Measurements from ENCODE around the gene UBASH3A. TPM values are rescaled to one million over a fixed set of nuclear protein-coding genes. Genes with fewer than 3 reads are reported as not detected.
"Not testable (repeated sequence)": the region's sequence is repeated elsewhere in the genome, so short reads cannot be mapped to it uniquely, and the experiment has no call there.

Gene UBASH3A
- total RNA-seq, 2 donors from 2014 or later, result 0.12 TPM; not detected in 1

DNA sequence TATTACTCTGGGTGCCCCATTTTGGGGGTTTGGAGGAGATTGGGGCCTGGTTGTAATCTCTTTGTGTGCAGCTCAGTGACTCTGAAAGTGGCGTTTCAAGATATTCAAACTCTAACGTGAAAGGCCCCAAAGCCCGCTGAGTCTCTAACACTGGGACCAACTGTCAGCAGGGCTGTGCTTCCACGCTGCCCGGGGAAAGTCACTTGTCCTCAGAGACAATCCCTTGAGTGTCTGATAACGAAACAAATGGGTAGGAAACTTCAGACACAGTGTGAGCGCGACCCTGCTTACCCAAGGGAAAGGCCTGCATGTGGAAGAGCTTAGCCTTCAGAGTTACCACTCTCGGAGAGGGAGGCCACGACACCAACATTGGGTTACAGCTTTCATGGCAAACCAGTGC is 837 bp downstream of the UBASH3A start:
- DNase-seq (ENCODE audit: low spot score), result no peak
- H3K4me1 ChIP-seq, result no peaks in the 10 kb centered on the region
- no peaks in the 10 kb centered on the region for H3K36me3 ChIP-seq
- TF ChIP-seq, protein P1, sequence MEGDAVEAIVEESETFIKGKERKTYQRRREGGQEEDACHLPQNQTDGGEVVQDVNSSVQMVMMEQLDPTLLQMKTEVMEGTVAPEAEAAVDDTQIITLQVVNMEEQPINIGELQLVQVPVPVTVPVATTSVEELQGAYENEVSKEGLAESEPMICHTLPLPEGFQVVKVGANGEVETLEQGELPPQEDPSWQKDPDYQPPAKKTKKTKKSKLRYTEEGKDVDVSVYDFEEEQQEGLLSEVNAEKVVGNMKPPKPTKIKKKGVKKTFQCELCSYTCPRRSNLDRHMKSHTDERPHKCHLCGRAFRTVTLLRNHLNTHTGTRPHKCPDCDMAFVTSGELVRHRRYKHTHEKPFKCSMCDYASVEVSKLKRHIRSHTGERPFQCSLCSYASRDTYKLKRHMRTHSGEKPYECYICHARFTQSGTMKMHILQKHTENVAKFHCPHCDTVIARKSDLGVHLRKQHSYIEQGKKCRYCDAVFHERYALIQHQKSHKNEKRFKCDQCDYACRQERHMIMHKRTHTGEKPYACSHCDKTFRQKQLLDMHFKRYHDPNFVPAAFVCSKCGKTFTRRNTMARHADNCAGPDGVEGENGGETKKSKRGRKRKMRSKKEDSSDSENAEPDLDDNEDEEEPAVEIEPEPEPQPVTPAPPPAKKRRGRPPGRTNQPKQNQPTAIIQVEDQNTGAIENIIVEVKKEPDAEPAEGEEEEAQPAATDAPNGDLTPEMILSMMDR (IDR thresholded peaks at IDR 0.05), result no peak
- no peaks in the 10 kb centered on the region for H3K9me3 ChIP-seq
- H3K27ac ChIP-seq, result no peak overlapping the region
- H3K4me3 ChIP-seq, result no peak overlapping the region
- H3K27me3 ChIP-seq, result no peaks in the 10 kb centered on the region

DNA sequence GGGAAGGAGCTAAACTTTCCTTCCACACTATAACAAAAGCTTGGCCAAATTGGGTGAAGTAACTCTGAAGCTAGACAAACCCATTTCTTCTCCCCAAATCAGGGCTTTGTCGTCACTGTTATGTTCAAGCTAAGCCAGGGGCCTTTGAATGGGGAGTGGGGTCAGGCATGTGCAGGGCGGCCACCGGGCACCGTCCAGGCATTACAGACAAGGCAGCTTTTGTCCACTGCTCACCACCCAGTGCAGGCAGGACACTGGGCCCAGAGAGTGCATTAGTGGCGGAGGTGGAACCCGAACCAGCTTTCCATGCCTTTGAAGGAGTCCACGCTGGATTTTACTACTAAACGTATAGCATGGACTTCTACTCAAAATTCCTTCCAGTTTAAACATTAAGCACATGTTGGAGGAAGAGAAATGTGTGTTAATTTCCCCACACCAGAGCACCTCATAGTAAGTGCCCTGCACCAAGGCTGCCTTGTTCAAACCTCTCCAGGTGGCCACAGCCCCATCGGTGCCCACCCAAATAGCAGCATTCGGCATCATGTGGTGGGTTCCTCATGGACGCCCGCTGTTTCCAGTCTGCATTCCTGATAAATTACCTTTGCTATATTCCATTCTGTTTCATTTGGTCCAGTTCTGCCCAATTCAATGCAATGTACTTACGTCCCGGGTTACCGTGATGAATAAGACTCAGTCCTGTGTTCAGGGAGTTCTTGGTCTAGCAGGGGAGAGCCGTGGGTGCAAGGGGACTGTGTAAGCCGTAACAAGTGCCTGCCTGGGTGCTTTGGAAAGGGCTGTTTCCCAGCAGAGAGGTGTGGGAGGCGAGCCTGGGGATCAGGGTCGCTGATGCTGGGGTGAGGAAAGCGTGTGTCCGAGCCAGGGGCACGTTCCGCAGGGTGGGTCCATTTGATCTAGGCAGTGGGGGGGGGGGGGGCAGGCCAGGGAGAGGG is 1.6 kb downstream of the UBASH3A start:
- no peaks in the 10 kb centered on the region for H3K4me1 ChIP-seq
- no peaks in the 10 kb centered on the region for H3K36me3 ChIP-seq
- TF ChIP-seq, protein P1 (IDR thresholded peaks at IDR 0.05), result no peak
- no peak overlapping the region for H3K27ac ChIP-seq
- H3K4me3 ChIP-seq, result no peak overlapping the region
- DNase-seq (ENCODE audit: low spot score), result no peak
- H3K27me3 ChIP-seq, result no peaks in the 10 kb centered on the region
- no peaks in the 10 kb centered on the region for H3K9me3 ChIP-seq

DNA sequence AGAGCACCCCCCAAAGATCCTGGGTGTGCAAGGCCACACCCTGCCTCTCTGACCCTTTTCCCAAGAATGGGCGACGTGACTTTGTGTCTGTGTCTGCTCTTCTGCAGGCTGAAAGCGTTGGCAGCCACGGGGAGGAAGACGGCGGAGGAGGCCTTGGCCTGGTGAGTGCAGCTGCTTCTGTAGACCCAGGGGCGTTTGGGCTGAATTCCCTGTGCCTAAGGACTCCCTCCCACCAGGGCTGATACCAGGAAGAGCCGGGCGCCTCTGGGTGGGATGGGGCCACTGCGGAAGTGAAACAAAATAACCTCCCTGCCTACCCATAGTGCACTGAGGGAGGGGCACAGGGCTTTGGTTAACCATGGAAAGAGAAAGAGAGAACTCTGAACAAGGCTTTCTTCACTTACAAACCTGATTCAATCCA is 2.5 kb downstream of the UBASH3A start:
- Histone ChIP-seq H3K27ac (no peak overlapping the region), H3K4me3 (no peak overlapping the region)

GRCh38 chr21:42406866-42407265 is 3.2 kb downstream of the UBASH3A start:
- Histone ChIP-seq H3K27ac (no peak overlapping the region), H3K27me3 (no peaks in the 10 kb centered on the region), H3K36me3 (no peaks in the 10 kb centered on the region), H3K4me1 (no peaks in the 10 kb centered on the region), H3K9me3 (no peaks in the 10 kb centered on the region), H3K4me3 (no peak overlapping the region)
- TF ChIP-seq, protein P1 (IDR thresholded peaks at IDR 0.05), result no peak
- no peak for DNase-seq (ENCODE audit: low spot score)

More for the DNA sequence above, 2.5 kb downstream of the UBASH3A start:
- Histone ChIP-seq H3K36me3 (no peaks in the 10 kb centered on the region), H3K27me3 (no peaks in the 10 kb centered on the region), H3K9me3 (no peaks in the 10 kb centered on the region), H3K4me1 (no peaks in the 10 kb centered on the region)
- DNase-seq (ENCODE audit: low spot score), result no peak
- TF ChIP-seq, protein P1 (IDR thresholded peaks at IDR 0.05), result no peak

DNA sequence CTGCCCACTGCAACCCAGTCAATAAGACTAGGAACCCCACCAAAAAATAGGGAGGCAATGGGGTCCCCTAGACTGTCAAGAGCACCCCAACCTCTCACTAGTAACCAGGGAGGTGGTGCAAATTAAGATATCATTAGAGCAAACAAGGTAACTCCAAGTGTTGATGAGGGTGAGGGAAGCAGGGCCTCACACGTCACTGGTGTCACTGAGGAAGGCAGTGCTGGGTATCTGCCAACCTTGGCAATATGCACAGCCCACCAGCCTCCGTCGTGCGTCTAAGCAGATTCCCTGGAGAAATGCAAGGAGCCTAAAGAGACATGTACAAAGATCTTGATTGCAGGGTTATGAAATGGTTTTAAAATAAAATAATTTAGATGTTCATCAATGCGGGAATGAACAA is 3.8 kb downstream of the UBASH3A start:
- TF ChIP-seq, protein P1 (IDR thresholded peaks at IDR 0.05), result no peak
- no peak overlapping the region for H3K27ac ChIP-seq
- H3K4me3 ChIP-seq, result no peak overlapping the region
- no peaks in the 10 kb centered on the region for H3K9me3 ChIP-seq
- no peaks in the 10 kb centered on the region for H3K36me3 ChIP-seq
- no peak for DNase-seq (ENCODE audit: low spot score)
- no peaks in the 10 kb centered on the region for H3K27me3 ChIP-seq
- H3K4me1 ChIP-seq, result no peaks in the 10 kb centered on the region

DNA sequence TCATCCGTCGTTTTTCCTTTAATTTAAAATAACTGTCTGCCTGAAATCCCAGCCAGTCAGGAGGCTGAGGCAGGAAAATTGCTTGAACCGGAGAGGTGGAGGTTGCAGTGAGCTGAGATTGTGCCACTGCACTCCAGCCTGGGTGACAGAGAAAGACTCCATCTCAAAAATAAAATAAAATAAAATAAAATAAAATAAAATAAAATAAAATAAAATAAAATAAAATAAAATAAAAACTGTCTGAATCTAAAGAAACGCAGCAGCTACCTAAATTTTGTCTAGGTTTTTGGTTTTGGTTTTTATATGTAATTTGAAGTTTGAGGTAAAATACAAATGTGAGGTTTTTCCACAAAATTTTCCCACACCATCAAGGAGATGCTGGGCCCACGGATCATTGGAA is 5.0 kb downstream of the UBASH3A start:
- not testable (repeated sequence) for H3K36me3 ChIP-seq; H3K4me3 ChIP-seq; H3K4me1 ChIP-seq; H3K27ac ChIP-seq; DNase-seq (ENCODE audit: low spot score); H3K9me3 ChIP-seq; H3K27me3 ChIP-seq

All from right atrium auricular region (tissue), 2 donors.